HG02938 (cell line): ENCODE data around the gene KIFC3.
"Not testable (repeated sequence)": the region's sequence is repeated elsewhere in the genome, so short reads cannot be mapped to it uniquely, and the experiment has no call there.

Experiments used
- ATAC-seq: cut with Tn5 transposase; IDR thresholded peaks from one replicate; pipeline ENCODE4 v1.9.1; 2021; ENCODE audit warnings: mild to moderate bottlenecking, moderate library complexity; ENCODE audit not compliant: unreplicated experiment

Gene KIFC3

DNA sequence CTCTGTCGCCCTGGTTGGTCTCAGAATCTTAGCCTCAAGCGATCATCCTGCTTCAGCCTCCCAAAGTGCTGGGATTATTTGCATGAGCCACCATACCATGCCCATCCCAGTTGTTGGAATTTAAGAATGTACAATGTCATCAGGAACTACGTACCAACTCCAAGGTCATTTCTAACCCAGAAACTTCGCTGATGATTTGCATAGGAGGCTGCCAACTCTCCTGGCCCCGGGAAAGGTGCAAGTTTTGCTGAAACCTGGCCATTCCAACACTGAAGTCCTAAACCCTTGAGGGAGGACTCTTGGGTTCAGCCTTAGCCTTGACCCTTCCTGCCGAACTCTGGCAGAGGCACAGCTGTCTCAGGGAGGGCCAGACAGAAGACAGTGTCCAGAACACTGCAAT lies 2.9 kb upstream of the KIFC3 start:
- ATAC-seq: no peak

DNA sequence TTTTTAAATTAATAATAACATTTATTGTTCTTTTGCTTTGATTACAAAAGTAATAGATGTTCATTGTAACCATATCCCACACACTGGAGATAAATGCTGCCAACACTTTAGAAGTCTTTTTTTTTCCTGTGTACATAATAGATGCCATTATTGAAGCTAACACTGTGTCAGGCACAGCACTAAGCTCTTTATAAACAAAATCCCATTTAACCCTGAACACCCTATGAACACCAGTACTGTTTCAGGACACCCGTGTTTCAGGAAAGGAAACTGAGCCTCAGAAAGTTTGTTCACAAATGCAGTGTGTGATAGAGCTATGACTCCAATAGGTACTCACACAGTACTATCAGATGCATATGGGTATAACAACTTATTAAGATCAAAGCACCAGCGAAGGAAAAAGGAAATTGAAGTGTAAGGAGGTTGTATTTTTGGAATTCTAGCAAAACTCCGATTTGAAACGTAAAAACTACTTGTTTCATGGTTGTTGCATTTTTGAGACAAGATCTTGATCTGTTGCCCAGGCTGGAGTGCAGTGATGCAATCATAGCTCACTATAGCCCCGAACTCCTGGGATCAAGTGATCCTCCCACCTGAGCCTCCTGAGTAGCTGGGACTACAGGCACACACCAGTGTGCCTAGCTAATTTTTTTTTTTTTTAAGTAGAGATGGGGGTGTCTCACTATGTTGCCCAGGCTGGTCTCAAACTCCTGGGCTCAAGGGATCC lies 2.0 kb upstream of the KIFC3 start:
- ATAC-seq: no peak

DNA sequence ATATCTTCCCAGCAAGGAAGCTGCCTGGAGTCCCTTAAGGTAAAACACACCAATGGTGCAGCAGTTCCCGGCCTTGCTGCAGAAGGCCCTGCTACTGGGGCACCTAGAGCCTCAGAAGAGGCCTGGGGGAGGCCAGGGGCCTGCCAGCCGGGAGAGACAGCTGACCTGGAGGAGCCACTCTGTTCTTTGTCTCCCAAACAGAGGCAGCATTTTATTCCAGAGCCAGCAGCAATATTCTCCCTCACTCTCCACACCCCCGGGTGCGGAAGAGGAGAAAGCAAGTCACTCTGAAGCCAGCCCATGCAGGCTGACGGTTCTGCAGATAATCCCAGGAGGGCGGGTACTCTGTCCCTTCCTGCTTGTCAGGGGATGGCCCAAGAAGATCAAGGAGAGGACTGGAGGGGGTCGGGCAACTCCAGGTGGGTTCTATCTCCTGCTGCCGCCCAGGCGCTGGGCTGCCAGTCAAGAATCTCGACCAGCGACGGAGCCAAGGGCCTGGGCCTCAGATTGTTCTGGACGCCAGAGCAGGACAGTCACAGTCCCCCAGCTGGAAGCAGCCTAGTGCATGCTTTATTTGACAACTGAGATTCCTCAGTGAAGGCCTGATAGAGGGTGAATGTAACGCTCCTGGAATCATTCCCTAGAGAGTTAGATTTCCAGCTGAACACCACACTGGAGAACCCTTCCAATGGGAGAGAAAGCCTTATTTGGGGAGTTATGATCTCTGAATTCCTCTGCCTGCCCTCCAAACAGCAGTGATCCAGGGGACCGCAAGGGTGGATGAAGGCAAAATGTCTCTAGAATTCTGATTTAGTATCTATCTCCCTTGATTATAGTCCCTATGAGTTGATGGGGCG lies 1.1 kb upstream of the KIFC3 start:
- ATAC-seq: no peak

DNA sequence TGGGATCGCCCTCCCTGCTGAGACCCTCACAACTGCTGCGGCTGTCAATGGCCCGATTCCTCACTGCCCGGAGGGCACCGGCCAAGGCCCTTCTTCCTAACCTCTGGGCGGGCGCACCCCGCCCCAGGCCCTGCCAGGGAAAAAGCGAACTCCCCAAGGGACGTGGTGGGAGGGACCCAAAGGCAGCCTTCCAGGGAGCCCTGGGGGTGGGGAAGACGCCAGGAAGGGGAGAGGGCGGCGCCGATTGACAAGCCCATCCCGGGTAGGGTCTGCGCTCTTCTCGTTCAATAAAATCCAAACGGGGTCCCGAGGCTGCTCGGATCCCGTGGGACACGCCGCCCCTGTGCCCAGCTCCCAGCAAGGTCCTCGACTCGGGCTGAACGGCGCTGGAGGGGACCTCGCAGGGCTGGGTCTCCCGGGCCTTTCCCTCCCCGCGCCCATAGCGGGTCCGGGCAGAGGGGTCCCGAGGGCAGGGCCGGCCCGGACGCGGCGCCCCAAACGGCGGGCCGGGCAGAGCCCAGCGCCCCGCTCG lies 416 bp downstream of the KIFC3 start:
- ATAC-seq: no peak

DNA sequence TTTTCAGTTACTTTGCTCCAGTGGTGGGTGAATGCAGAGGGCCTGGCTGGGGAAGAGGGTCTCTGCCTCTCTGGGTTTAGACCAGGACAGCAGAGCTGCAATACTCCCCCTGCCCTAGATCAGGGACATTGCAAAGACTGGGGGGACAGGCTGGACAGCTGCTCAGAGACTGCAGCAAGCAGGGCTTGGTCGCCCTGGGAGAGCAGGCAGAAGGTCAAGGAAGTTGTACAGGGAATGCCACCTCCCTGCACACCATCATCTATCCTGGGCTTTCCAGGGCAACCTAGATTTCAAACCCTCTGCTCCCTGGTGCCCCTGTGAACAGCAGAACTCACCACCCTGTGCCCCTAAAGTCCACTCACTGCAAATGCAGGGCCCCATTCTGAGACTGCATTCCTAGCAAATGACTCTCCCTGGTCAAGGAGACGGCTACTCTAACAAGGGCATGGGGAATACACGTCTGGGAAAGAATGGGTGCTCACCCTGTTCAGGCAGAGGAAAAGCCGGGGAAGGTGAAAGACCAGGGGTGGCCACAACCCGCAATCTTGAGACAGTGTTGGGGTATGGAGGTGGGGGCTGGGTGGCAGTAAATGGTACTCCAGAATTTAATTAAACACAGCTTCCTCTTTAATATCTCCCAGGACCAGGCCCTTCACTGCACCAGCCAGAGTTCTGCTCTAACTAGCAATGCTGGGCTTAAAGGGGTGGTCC lies 1.0 kb downstream of the KIFC3 start:
- no peak for ATAC-seq

DNA sequence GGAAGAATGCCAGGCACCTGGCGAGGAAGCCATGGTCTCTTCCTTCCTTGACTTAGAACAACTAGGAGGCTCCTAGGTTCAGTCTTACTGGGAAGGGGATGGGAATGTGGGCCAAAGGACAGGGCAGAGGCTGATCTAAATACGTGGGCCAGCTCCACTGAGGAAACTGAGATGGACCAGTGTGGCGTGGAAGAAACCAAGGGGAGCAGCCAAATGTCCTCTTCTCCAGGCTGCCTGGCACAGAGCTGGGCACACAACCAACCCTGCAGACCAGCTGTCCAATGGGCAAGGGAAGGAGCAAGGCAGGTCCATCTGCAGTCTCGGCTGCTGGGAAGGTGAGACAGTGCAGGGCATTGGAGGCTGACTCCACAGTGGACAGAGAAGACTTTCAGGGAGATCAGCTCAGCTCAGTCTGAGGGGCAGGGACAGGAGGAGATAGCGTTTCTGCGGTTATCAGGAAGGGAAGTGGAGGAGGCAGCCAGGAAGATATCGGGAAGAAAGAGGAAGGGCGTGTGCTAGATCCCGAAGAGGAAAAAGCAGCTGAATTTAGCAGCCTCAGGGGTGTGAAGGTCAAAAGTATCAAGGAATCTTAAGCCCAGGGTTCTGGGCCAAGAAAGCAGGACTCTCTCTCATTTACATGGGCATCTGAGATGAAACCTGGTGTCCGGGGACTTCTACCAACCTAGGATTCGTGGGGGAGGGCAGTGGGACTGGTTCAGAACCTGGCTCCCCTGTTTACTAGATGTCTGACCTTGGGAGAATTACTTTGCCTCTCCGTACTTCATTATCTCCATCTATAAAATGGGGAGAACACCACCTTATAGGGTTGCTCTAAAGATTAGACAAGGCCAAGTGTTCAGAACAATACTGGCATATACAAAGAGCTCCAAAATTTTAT lies 1.8 kb downstream of the KIFC3 start:
- no peak for ATAC-seq

DNA sequence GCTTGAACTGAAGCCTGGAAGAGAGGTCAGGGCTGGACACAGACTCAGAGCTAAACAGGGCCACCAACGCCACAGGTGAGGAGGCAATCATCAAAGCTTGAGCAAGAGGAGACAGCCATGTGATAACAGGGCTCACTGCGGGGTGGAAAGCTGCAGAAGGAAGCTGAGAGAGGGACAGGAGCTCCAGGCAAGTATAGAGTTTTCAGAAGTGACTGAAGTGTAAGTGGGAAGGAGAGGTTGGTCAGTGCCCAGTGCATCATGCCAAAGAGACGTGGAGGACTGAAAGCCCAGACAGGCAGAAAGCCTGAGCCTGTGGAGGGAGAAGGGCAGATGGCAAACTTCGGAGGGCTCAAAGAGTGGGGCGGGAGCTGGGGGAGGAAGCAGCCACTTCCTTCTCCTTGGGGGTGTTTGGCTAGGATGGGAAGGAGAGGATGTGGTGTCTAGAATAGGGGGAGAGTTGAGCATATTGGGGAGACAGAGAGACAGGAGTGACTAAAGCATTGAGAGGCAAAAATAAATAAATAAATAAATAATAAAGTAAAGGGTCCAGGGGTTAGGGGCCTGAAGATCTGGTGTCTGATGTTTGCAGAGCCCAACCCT lies 2.6 kb downstream of the KIFC3 start:
- ATAC-seq: no peak

DNA sequence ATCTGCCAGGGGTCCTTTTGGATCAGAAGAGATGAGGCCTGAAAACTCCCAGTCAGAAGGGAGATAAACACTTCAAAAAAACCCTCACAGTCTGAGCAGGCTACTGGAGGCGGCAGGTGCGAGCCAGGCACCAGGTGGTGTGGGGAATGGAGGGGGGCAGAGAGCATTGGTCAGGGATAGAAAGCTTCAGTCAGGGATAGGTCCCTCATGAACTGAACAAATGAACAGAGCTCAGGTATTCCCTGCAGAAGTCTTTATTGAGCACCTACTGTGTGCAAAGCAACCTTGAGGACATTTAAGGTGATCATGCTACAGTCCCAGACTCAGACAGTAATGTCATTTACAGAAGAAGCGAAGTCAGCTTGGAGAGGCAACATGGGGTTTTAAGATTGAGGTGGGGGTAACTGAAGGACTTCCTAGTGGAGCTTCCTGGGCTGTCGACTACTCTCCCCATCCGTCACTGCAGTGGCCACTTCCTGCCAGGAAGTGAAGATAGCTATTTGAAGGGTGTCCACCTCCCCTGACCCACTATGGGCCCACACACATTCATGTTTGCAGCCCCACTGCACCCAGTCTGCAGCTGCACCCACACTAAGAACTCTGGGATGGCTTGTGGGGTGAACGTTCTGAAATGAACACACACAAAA lies 3.2 kb downstream of the KIFC3 start:
- ATAC-seq: no peak

DNA sequence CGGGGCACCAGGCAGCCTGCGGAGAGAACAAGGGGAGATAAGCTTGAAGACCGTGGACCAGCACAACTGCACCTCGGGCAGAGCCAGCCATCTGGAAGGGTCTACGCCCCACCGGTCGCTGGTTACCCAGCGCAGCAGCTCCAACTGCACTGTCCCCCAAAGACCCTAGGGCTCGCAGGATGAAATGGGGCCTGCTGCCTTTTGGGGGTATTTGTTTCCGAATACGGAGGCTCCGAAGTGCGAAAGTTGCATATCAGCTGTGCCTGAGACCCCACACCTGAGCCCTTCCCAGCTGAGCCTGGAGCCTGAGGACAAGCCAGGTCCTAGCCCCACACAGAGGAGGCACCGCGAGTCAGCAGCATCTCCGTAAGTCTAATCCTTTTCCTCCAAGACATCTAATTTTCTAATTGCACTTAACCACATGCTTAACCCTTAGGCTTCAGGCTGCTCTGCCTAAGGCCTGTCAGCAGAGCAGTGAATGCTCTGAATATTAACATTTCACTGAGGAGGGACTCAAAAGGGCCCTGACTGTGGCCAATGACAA lies 4.0 kb downstream of the KIFC3 start:
- ATAC-seq: no peak

DNA sequence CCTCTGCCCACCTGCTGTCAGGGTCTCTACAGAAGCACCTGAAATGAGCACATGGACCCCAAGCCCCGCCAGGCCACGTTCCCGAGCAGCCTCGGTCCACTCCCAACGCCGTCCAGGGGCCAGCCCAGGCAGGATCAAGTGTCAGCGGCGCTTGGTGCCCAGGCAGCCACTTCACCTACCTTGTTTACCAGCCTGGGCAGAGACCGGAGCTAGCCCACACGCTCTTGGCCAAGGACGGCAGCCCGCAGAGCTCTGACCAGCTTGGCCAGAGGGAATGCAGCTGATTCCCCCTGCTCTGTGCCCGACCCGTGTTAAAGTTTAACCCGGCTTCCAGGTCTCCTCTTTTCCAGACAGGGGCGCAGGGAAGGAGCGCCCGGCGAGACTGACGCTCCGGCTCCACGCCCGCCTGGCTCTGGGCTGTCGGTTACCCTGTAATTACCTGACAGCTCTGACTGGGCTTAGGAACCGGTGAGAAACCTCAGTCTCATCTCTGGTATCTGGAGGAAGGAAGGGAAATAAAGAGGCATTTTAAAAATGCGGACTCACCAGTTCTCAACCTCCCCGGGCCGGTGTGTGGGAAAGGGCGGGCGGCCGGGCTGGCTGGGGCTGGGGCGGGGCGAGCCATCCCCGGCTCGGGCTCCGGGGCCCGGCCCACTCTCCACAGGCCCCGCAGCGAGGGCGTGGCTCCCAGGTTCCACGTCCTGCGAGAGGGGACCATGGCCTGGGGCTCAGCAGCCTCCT lies 4.6 kb downstream of the KIFC3 start:
- ATAC-seq: no peak

DNA sequence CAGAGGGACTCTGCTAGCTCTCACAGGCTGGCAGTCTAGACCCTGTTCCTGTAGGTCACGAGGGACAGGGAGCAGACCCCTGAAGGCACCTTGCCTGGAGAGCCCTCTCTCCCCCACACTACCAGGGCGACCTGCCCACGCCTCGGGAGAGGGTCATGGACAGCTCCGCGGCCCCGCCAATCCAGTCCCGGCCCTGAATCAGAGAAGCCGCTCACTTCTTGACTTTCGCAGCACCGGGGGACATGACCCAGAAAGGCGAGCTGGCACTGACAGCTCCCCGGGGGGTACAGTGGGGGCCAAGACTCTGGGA lies 5.1 kb downstream of the KIFC3 start:
- ATAC-seq: no peak

DNA sequence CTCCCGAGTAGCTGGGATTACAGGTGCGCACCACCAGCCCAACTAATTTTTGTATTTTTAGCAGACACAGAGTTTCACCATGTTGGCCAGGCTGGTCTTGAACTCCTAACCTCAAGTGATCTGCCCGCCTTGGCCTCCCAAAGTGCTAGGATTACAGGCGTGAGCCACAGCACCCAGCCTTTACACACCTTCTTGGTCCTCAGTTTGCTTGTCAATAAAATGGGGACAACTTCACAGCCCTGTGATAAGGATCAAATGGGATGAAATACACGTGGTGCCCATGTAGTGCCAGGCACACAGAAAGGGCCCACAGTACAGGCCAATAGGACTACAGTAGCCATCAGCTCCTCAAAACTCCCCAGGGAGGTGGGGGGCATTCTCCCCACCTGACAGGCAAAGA lies 6.3 kb downstream of the KIFC3 start:
- not testable (repeated sequence) for ATAC-seq

DNA sequence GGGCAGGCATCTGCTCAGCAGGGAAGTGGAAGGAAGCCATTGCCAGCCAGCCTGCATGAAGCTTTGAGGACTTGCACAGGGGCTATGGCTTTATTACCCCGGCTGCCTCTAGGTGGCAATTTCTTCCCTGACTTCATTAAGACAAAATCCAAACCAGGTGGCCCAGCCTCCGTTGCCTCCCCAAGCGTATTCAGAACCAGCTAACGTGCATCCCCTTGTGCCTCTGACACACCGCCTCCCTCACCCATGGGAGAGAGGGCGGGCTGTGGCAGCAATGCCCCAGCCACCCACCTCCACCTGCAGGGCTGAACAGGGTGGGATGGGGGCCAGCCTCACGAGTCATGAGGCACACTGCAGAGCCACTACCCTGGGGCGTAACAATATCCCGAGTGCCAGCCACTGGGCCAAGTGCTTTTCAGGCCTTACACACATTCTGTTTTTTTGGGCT lies 6.8 kb downstream of the KIFC3 start:
- ATAC-seq: peak; percentile 51

DNA sequence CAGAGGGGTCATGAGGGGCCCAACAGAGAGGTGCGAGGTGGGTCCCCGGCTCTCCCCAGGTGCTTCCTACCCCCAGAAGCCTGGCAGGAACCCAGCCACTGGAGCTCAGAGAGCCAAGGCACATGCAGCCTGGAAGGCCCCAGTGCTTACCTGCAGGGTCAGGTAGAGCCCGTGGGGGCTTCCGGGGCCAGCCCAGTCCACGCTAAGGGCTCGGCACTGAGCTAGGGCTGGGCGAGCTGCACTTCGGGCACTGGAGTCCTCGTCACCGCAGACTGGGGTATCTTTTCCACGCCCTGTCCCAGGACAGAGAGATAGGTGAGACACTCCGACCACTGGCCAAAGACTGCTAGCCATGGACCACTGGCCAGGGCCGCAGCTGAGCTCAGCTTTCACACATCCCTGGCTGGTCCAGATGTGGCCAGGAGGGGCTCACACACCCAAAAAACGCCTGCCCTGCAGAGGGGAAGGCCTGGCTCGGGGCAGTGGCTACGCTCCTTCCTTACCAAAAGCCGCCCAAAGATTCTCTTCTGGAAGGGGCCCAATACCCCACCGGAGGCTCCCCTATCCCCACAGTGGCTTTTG lies 7.4 kb downstream of the KIFC3 start:
- no peak for ATAC-seq

DNA sequence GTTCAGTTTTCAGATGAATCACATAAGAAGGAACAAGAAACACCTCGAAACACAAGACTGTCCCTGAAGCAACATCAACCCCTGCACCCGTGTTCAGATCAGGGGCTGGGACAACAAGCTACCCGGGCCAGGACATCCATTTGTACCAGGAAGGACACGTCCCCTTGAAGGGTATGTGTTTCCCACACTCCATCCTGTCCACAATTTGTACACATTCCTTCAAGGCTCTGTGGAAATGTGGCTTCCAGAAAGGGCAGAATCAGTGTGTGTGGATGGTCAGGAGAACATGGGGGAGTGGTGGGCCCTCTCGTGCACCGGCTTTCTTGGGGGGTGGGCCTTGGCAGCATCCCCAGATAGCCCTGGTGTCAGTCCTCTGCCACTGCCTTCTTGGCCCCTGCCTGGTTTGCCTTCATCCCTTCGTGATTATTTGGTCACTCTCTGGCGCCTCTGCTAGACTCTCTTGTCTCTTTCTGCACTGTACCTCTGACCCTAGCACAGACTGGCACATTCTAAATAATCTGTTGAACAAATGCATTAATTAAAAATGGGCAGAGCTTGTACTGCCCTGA lies 10.3 kb downstream of the KIFC3 start:
- no peak for ATAC-seq

DNA sequence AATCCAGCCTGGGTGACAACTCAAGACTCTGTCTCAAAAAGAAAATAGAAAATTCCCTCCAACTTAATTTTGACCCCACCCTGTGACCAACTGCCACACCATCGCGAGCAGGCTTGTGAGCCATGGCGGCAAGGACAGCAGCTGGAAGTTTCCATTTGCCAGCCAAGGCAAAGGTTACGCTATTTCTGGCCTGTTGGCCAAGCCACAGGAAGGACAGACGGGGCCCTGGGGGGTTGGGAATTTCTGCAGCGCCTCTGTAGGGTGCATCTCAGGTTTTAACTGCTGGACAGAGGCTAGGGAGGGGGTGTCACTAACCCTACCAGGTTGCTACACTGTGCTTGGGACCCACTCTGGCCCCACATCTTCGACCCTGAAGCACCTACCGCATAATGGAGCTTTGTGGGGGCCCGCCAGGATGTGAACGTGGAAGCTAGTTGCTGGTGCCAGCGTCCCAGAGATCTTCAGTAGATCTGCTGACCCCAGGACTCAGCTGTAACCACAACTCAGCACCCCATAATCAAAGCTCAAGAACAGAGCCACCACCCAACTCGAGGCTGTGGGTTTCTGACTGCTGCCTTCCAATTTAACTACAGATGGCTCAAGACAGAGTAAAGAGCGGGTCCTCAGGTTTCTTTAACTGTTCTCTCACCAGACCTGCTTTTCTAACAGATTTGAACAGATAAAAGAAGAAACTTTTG lies 10.9 kb downstream of the KIFC3 start:
- ATAC-seq: no peak

DNA sequence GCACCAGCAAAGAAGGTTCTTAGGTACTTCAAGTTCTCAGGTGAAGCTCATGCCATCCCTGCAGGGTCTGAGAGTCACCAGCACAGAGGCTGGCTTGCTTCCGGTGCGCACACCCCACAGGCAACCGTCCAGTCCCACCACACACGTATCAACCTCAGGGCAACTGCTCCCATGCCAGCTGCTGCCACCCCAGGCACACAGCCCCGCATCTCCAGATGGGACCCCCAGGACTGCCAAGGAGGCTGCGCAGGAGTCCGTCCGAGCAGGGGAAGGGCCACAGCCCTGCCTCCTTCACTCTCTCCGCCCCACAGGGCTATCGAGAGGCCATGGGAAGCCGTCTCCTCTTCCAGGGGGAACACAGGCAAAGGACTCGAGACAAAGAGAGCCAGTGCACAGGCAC lies 13.3 kb downstream of the KIFC3 start:
- ATAC-seq: no peak
